GM18520 (cell line): ENCODE results near the gene STYXL1.

Experiments
- ATAC-seq: cut with Tn5 transposase; IDR thresholded peaks from one replicate; pipeline ENCODE4 v1.9.1; 2021; ENCODE audit not compliant: unreplicated experiment

The STYXL1 gene

GRCh38 chr7:75960372-75960771 is 87.4 kb downstream of the STYXL1 start:
- ATAC-seq = no peak

GRCh38 chr7:75958802-75959543 is 88.8 kb downstream of the STYXL1 start:
- ATAC-seq = no peak

- no peak for ATAC-seq
Measured at GRCh38 chr7:75957021-75957736, 90.6 kb downstream of the STYXL1 start.

GRCh38 chr7:75955331-75955955 is 92.4 kb downstream of the STYXL1 start:
- ATAC-seq = no peak

GRCh38 chr7:75953931-75954330 is 93.9 kb downstream of the STYXL1 start:
- no peak for ATAC-seq

GRCh38 chr7:75953431-75953830 is 94.4 kb downstream of the STYXL1 start:
- no peak for ATAC-seq

GRCh38 chr7:75951506-75951905 is 96.3 kb downstream of the STYXL1 start:
- no peak for ATAC-seq

GRCh38 chr7:75950111-75950681 is 97.6 kb downstream of the STYXL1 start:
- ATAC-seq = no peak

- no peak for ATAC-seq
Measured at GRCh38 chr7:75948179-75948578, 99.6 kb downstream of the STYXL1 start.
